ENCODE data around the gene GRIA3. TPM values are rescaled to one million over a fixed set of nuclear protein-coding genes. Genes with fewer than 3 reads are reported as not detected.

Gene GRIA3
- total and polyA plus RNA-seq, 2 donors (not counting 1 experiment from before 2014, with no cell fraction given) = 0.52 to 2.3 TPM

DNA sequence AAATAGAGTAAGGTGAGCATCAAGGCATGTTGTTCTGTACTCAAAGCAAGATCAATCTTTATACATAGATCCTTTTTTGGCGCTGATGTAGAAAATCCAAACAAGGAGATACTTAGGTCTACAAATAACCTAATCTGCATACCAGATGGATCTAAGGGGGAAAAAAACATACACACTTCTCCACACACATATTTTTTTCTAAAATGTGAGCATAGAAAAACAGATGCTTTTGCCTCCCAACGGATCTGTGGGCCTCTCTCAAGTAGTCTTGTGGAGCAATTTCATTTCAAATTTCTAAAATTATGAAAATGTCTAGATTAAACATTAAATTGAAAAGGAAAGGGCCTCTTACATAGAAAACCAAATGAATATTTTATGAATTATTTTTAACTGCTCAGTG lies 166.1 kb downstream of the GRIA3 start:
- no peaks in the 10 kb centered on the region for H3K36me3 ChIP-seq (ENCODE audit: control insufficient read depth, insufficient read depth, low read length)
- DNase-seq (ENCODE audit: low read depth in 2 of 2) = no peak
- no peaks in the 10 kb centered on the region for H3K9me3 ChIP-seq (ENCODE audit: control insufficient read depth, insufficient read depth, low read depth, low read length)
- H3K4me1 ChIP-seq (ENCODE audit: control insufficient read depth, extremely low read depth, insufficient read depth, low read length) = no peaks in the 10 kb centered on the region
- H4K20me1 ChIP-seq (ENCODE audit: control insufficient read depth, extremely low read depth, insufficient read depth, low read length) = no peaks in the 10 kb centered on the region
- H3K4me2 ChIP-seq (ENCODE audit: extremely low read depth, insufficient read depth, low read length) = no peak overlapping the region
- no peaks in the 10 kb centered on the region for H3K27me3 ChIP-seq (ENCODE audit: control insufficient read depth, insufficient read depth, low read length)
- H3K9ac ChIP-seq (ENCODE audit: insufficient read depth, low read length) = no peak overlapping the region
- TF ChIP-seq, protein P1, sequence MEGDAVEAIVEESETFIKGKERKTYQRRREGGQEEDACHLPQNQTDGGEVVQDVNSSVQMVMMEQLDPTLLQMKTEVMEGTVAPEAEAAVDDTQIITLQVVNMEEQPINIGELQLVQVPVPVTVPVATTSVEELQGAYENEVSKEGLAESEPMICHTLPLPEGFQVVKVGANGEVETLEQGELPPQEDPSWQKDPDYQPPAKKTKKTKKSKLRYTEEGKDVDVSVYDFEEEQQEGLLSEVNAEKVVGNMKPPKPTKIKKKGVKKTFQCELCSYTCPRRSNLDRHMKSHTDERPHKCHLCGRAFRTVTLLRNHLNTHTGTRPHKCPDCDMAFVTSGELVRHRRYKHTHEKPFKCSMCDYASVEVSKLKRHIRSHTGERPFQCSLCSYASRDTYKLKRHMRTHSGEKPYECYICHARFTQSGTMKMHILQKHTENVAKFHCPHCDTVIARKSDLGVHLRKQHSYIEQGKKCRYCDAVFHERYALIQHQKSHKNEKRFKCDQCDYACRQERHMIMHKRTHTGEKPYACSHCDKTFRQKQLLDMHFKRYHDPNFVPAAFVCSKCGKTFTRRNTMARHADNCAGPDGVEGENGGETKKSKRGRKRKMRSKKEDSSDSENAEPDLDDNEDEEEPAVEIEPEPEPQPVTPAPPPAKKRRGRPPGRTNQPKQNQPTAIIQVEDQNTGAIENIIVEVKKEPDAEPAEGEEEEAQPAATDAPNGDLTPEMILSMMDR (conservative IDR thresholded peaks at IDR 0.05 in 1 of 2, IDR thresholded peaks at IDR 0.05 in 1 of 2; ENCODE audit: low read depth in 1 of 2, low read length in 2 of 2) = no peak
- no peak for TF ChIP-seq EZH2 (IDR thresholded peaks at IDR 0.05; ENCODE audit: low read length, missing control alignments)
- H2AFZ ChIP-seq (ENCODE audit: low read length) = no peak overlapping the region
- no peaks in the 10 kb centered on the region for H3K79me2 ChIP-seq (ENCODE audit: control insufficient read depth, insufficient read depth, low read length)
- no peak overlapping the region for H3K4me3 ChIP-seq (replicated peaks in 1 of 4; ENCODE audit: control extremely low read depth in 1 of 4, insufficient read depth in 1 of 4, low read depth in 3 of 4, low read length in 4 of 4)
- H3K27ac ChIP-seq (ENCODE audit: insufficient read depth, low read length) = no peak overlapping the region

DNA sequence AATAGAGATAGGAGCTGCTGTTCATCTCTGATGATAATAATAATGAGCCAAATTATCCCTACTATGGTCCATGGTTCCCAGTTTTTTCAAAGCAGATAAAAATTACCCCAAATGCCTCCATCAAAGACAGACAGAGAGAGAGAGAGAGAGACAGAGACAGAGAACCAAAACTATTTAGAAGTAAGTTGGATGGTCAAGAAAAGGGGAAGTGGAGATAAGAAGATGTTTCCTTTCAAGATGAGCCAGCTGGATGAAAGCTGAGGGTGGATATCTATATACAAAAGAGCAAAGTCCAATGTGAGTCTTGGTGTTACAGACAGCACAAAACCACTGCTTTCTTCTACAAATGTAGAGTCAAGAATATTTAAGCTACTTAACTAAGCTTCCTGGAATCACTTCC lies 173.9 kb downstream of the GRIA3 start:
- Histone ChIP-seq H3K9ac (ENCODE audit: insufficient read depth, low read length) (no peak overlapping the region), H3K36me3 (ENCODE audit: control insufficient read depth, insufficient read depth, low read length) (no peaks in the 10 kb centered on the region), H3K9me3 (ENCODE audit: control insufficient read depth, insufficient read depth, low read depth, low read length) (no peaks in the 10 kb centered on the region), H3K4me1 (ENCODE audit: control insufficient read depth, extremely low read depth, insufficient read depth, low read length) (no peaks in the 10 kb centered on the region), H3K79me2 (ENCODE audit: control insufficient read depth, insufficient read depth, low read length) (no peaks in the 10 kb centered on the region), H4K20me1 (ENCODE audit: control insufficient read depth, extremely low read depth, insufficient read depth, low read length) (no peaks in the 10 kb centered on the region), H3K27me3 (ENCODE audit: control insufficient read depth, insufficient read depth, low read length) (no peaks in the 10 kb centered on the region), H3K4me2 (ENCODE audit: extremely low read depth, insufficient read depth, low read length) (no peak overlapping the region), H3K4me3 (replicated peaks in 1 of 4; ENCODE audit: control extremely low read depth in 1 of 4, insufficient read depth in 1 of 4, low read depth in 3 of 4, low read length in 4 of 4) (no peak overlapping the region), H3K27ac (ENCODE audit: insufficient read depth, low read length) (no peak overlapping the region), H2AFZ (ENCODE audit: low read length) (no peak overlapping the region)
- no peak for DNase-seq (ENCODE audit: low read depth in 2 of 2)
- TF ChIP-seq EZH2 (IDR thresholded peaks at IDR 0.05; ENCODE audit: low read length, missing control alignments) = no peak

DNA sequence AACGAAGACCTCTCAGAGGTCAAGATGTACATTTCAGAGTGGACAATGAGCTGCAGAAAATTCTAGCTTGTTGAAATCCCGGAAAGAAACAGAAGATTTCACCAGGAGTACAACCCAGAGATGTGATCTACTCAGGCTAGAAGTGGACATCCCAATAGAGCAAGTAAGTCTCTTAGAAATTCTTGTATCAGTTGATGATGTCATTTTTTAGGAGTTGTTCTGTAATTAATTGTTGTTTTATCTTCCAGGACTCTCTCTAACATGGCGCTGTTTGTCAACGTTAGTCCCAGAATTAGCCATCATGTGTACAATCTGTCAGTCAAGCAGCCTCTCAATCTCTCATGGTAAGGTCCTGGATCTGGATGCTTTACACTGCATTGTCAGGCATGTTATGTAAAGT lies 174.4 kb downstream of the GRIA3 start:
- no peak for TF ChIP-seq EZH2 (IDR thresholded peaks at IDR 0.05; ENCODE audit: low read length, missing control alignments)
- TF ChIP-seq, protein P1 (conservative IDR thresholded peaks at IDR 0.05 in 1 of 2, IDR thresholded peaks at IDR 0.05 in 1 of 2; ENCODE audit: low read depth in 1 of 2, low read length in 2 of 2) = no peak
- Histone ChIP-seq H3K9me3 (ENCODE audit: control insufficient read depth, insufficient read depth, low read depth, low read length) (no peaks in the 10 kb centered on the region), H3K4me1 (ENCODE audit: control insufficient read depth, extremely low read depth, insufficient read depth, low read length) (no peaks in the 10 kb centered on the region), H3K27me3 (ENCODE audit: control insufficient read depth, insufficient read depth, low read length) (no peaks in the 10 kb centered on the region), H2AFZ (ENCODE audit: low read length) (no peak overlapping the region), H3K79me2 (ENCODE audit: control insufficient read depth, insufficient read depth, low read length) (no peaks in the 10 kb centered on the region), H4K20me1 (ENCODE audit: control insufficient read depth, extremely low read depth, insufficient read depth, low read length) (no peaks in the 10 kb centered on the region), H3K36me3 (ENCODE audit: control insufficient read depth, insufficient read depth, low read length) (no peaks in the 10 kb centered on the region), H3K27ac (ENCODE audit: insufficient read depth, low read length) (no peak overlapping the region), H3K4me3 (replicated peaks in 1 of 4; ENCODE audit: control extremely low read depth in 1 of 4, insufficient read depth in 1 of 4, low read depth in 3 of 4, low read length in 4 of 4) (no peak overlapping the region), H3K4me2 (ENCODE audit: extremely low read depth, insufficient read depth, low read length) (no peak overlapping the region), H3K9ac (ENCODE audit: insufficient read depth, low read length) (no peak overlapping the region)
- no peak for DNase-seq (ENCODE audit: low read depth in 2 of 2)

Data from fibroblast of lung (primary cell).